Gastrocnemius medialis (tissue), 4 donors: ENCODE results near the gene PHC1. TPM values are rescaled to one million over a fixed set of nuclear protein-coding genes. Genes with fewer than 3 reads are reported as not detected.
A peak's percentile ranks its signal among the peaks of the same experiment; 100 is the strongest.

Experiments
- ATAC-seq, 2 donors: fragments of 150-250 bp; one replicate each; pipeline ENCODE4 v1.9.1; 2016
- DNase-seq, 2 donors: peaks; one replicate each; pipeline ENCODE4 v3.0.0-alpha.2; 2019
- H3K27ac ChIP-seq, 4 donors: fragments of 200-600 bp; sonication (generic); 1 replicate in 1 of 4; 2 replicates in 3 of 4; pipeline ENCODE4 v1.5.1; 2016 to 2018; ENCODE audit warnings: mild to moderate bottlenecking in 2 of 4, moderate library complexity in 1 of 4
- H3K27me3 ChIP-seq, 3 donors: fragments of 200-600 bp; sonication (generic) in 2 of 3; 1 replicate in 1 of 3; 2 replicates in 2 of 3; pipeline versions ENCODE4 v1.5.1 to v1.6.0; 2016 to 2019; ENCODE audit warnings: mild to moderate bottlenecking in 1 of 3, moderate library complexity in 1 of 3
- H3K36me3 ChIP-seq, 2 donors: fragments of 200-600 bp; sonication (generic) in 1 of 2; one replicate each; pipeline ENCODE4 v1.5.1; 2017 to 2018
- H3K4me1 ChIP-seq, 2 donors: fragments of 200-600 bp; sonication (generic) in 1 of 2; one replicate each; pipeline ENCODE4 v1.5.1; 2016 to 2017; ENCODE audit warnings: mild to moderate bottlenecking in 2 of 2
- H3K4me3 ChIP-seq, 4 donors: fragments of 200-600 bp; sonication (generic) in 3 of 4; 1 replicate in 1 of 4; 2 replicates in 3 of 4; pipeline ENCODE4 v1.5.1; 2016 to 2019; ENCODE audit warnings: mild to moderate bottlenecking in 2 of 4
- H3K9me3 ChIP-seq, 3 donors: fragments of 200-600 bp; sonication (generic) in 2 of 3; 1 replicate in 1 of 3; 2 replicates in 2 of 3; pipeline ENCODE4 v1.5.1; 2016 to 2019
- CTCF ChIP-seq, 5 experiments: fragments of 450-650 bp in 3 of 5; fragments of 200-600 bp in 2 of 5; sonication (generic) in 2 of 5; IDR thresholded peaks in 4 of 5; conservative IDR thresholded peaks in 1 of 5; 1 replicate in 4 of 5; 2 replicates in 1 of 5; pipeline ENCODE4 v1.5.1; 2016 to 2019; ENCODE audit warnings: antibody characterized with exemption in 5 of 5, mild to moderate bottlenecking in 3 of 5, moderate library complexity in 3 of 5
- POLR2A ChIP-seq, 2 donors: fragments of 450-650 bp; IDR thresholded peaks; one replicate each; pipeline ENCODE4 v1.6.1; 2017; ENCODE audit warnings: antibody characterized with exemption in 2 of 2, mild to moderate bottlenecking in 2 of 2, moderate library complexity in 2 of 2
- in situ Hi-C, 4 donors: fragments of 200-750 bp; cut with MboI; loops; one replicate each; pipeline versions ENCODE4 v1.15.0 to v1.8.0; 2017; ENCODE audit warnings: low sequenced_read_pairs in 4 of 4
- intact Hi-C: fragments of 100-400 bp; cut with DNase I; formaldehyde crosslinking; loops from one replicate; pipeline ENCODE4 v1.15.1; 2023; ENCODE audit warnings: low total_unique reads
- total RNA-seq, 4 donors: library from RNA; depleted of rRNA; stranded (reverse); fragments of >200 nt; gene quantifications; one replicate each; pipeline versions ENCODE4 v1.1.0 to v1.2.3, GENCODE V29; 2016

Gene PHC1
- total RNA-seq, 4 donors from 2014 or later = 21.9 to 33.5 (median 30.1) TPM

- Histone ChIP-seq H3K27me3 (no peaks in the 10 kb centered on the region), H3K4me3 (no peak overlapping the region), H3K9me3 (no peaks in the 10 kb centered on the region), H3K27ac (no peak overlapping the region), H3K4me1 (no peaks in the 10 kb centered on the region), H3K36me3 (no peaks in the 10 kb centered on the region)
- TF ChIP-seq POLR2A (IDR thresholded peaks at IDR 0.05) = no peak
- TF ChIP-seq CTCF (IDR thresholded peaks at IDR 0.05 in 4 of 5, conservative IDR thresholded peaks at IDR 0.05 in 1 of 5) = no peak
- in situ Hi-C loops (no loop called here), intact Hi-C loops (no loop called here)
- ATAC-seq (no peak), DNase-seq (no peak)
Measured at GRCh38 chr12:8870586-8870985, 43.7 kb upstream of the PHC1 start.

DNA sequence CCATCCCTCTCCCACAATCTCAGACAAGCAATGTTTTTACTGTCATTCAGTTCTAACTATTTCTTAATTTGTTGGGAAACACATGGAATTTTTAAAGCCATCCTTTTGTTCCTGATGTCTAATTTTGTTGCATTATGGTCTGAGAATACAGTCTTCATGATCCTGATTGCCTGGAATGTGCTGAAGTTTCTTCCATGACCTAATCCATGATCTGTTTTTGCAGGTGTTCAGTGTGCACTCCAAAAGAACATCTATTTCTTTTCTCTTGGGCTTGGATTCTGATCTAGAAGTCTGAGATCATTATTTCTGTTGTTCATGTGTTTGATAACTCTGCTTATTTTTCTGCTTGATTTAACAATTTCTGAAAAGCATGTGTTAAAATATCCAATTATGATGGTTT lies 43.2 kb upstream of the PHC1 start:
- in situ Hi-C loops = no loop called here
- H3K4me1 ChIP-seq = no peaks in the 10 kb centered on the region
- H3K36me3 ChIP-seq = no peaks in the 10 kb centered on the region
- no peak overlapping the region for H3K27ac ChIP-seq
- H3K27me3 ChIP-seq = no peaks in the 10 kb centered on the region
- ATAC-seq = peak; percentile 18 to 47
- intact Hi-C loops = no loop called here
- no peak for DNase-seq
- no peak overlapping the region for H3K4me3 ChIP-seq
- TF ChIP-seq POLR2A (IDR thresholded peaks at IDR 0.05) (no peak), CTCF (IDR thresholded peaks at IDR 0.05 in 4 of 5, conservative IDR thresholded peaks at IDR 0.05 in 1 of 5) (no peak)
- H3K9me3 ChIP-seq = no peaks in the 10 kb centered on the region

GRCh38 chr12:8876887-8877286 lies 37.4 kb upstream of the PHC1 start:
- no peak for ATAC-seq
- no peak overlapping the region for H3K4me3 ChIP-seq
- intact Hi-C loops = no loop called here

GRCh38 chr12:8886502-8887284 lies 27.6 kb upstream of the PHC1 start:
- intact Hi-C loops = no loop called here
- in situ Hi-C loops = loop anchor here in 3 of 4 donors (5.0 to 10.0 kb wide), 2 partner anchors 202 to 204 kb away; no protein-coding TSS in a partner anchor
- Histone ChIP-seq H3K27ac (no peak overlapping the region), H3K27me3 (no peaks in the 10 kb centered on the region), H3K9me3 (no peaks in the 10 kb centered on the region), H3K4me1 (peaks cover 0 to 3% of the 10 kb centered on the region in 2 donors), H3K4me3 (no peak overlapping the region), H3K36me3 (no peaks in the 10 kb centered on the region)
- TF ChIP-seq CTCF (IDR thresholded peaks at IDR 0.05 in 4 of 5, conservative IDR thresholded peaks at IDR 0.05 in 1 of 5) = no peak
- TF ChIP-seq POLR2A (IDR thresholded peaks at IDR 0.05) = no peak
- ATAC-seq (no peak), DNase-seq (no peak)

More at GRCh38 chr12:8876887-8877286, 37.4 kb upstream of the PHC1 start:
- TF ChIP-seq CTCF (IDR thresholded peaks at IDR 0.05 in 4 of 5, conservative IDR thresholded peaks at IDR 0.05 in 1 of 5) = no peak
- no peak for TF ChIP-seq POLR2A (IDR thresholded peaks at IDR 0.05)
- H3K9me3 ChIP-seq = no peaks in the 10 kb centered on the region
- no peaks in the 10 kb centered on the region for H3K4me1 ChIP-seq
- H3K27me3 ChIP-seq = no peaks in the 10 kb centered on the region
- no peak for DNase-seq
- in situ Hi-C loops = no loop called here
- no peak overlapping the region for H3K27ac ChIP-seq
- H3K36me3 ChIP-seq = no peaks in the 10 kb centered on the region
